ENCODE results near the gene DPEP2NB.
"Not testable (repeated sequence)": the region's sequence is repeated elsewhere in the genome, so short reads cannot be mapped to it uniquely, and the experiment has no call there.

The DPEP2NB gene

DNA sequence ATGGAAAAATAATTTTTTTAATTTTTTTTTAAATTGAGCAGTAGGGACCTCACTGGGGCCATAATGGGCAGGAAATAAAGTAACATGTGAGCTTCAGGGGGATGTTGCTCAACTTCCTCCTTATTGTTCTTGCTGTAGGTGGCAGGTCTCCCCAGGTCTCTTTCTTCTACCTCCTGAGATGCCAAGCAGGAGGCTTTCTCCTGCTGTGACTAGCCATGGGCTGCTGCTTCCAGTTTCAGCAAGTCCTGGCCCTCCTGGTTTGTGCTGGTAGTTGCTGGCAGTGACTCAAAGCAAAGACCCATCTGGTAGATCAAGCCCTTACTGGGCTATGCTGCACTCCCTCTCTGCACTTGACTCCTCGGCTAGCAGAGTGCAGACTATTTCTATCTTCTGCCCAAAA lies 2.3 kb downstream of the DPEP2NB start:
- DNase-seq (ENCODE audit: low spot score) = no peak

DNA sequence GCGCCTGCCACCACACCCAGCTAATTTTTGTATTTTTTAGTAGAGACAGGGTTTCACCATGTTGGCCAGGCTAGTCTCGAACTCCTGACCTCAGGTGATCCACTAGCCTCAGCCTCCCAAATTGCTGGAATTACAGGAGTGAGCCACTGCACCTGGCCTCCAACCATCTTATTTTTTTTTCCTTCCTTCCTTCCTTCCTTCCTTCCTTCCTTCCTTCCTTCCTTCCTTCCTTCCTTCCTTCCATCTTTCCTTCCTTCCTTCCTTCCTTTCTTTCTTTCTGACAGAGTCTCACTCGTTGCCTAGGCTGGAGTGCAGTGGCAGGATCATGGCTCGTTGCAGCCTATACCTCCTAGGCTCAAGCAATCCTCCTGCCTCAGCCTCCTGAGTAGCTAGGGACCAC lies 5.8 kb downstream of the DPEP2NB start:
- not testable (repeated sequence) for DNase-seq (ENCODE audit: low spot score)

DNA sequence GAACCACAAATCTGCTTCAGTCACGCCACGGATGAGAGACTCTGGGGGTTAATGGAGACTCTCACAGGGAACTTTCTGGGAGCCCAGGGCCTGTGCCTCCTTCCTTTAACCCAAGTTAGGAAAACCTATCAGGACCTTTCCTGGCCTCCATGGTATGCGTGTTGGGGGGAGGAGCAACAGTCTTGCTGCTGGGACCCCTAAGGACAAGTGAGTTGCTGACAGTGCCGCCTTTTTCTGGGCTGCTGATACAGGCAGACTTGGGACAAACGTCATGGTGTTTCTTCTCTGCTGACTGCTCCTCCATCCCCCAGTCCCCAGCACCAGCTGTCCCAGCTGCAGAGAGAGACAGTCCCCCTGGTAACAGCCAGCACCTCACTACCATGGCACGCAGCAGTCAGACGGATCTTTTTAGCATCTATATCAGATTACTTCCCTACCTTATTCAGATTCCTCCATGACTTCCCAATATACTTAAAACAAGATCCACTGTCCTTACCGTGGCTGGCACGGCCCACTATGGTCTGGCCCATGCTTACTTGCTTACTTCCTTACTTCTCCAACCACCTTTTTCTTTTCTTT lies 6.5 kb downstream of the DPEP2NB start:
- no peak for DNase-seq (ENCODE audit: low spot score)

DNA sequence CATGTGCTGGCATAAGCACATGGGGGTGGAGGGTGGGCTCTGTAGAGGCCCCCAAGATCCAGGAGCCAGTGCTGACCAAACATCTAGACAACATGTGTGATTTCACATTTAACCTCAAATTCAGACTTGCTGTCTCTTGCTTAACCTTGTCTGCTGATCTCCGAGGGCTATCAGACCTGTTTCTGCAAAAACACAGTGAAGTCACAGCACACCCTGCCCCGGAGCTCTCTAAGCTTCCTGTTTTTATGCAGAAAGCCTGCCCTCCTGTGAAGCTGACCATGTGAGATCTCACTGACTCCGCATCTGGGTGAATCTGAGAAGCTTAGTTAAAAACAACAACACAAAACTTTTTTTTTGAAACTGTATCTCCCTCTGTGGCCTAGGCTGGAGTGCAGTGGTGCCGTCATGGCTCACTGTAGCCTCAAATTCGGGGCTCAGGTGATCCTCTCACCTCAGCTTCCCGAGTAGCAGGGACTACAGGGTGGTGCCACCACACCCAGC lies 9.9 kb downstream of the DPEP2NB start:
- DNase-seq (ENCODE audit: low spot score) = no peak

DNA sequence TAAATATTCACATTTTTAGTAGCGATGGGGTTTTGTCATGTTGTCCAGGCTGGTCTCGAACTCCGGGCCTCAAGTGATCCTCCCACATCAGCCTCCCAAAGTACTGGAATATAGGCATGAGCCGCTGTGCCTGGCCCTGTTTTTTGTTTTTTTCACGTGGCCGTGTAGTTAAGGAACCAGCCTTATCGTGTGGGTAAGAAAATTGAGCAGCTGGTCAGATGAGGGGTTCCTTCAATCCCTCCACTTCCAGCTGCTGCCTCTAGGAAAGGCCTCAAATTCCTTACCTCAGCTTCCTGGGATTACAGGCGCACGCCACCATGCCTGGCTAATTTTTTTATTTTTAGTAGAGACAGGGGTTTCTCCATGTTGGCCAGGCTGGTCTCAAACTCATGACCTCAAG lies 10.5 kb downstream of the DPEP2NB start:
- no peak for DNase-seq (ENCODE audit: low spot score)

DNA sequence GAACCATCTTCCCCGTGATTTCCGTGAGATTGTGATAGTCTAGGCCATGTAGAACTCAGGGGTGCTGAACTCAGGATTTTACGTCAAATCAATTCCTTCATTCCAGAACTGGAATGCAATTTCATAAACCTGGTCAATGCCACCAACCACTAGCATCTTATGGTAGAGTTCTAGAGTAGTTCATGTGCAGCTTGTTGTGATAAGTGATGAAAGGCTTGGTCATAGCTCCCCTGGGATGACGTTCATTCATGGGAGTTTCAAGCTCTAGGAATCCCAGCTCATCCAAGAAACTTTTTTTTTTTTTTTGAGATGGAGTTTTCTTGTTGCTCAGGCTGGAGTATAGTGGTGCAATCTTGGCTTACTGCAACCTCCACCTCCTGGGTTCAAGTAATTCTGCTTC lies 12.7 kb downstream of the DPEP2NB start:
- DNase-seq (ENCODE audit: low spot score) = no peak

DNA sequence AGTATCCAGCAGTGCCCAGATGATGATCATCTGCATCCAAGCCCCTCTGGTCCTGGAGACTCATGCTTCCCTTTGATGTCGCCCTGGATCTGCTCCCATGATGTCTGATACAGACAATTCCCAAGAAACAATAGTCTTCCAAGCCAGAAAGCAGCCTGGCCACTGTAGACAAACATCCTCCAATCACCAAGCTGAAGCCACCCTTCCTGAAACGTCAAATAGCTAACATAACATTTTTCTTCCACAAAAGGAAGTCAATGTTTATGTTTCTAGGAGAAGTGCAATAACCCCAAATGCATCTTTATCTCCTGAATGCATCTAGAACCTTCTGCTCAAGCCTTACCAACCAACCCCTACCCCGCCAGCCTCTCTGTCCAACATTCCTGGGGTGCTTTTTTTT lies 15.3 kb downstream of the DPEP2NB start:
- no peak for DNase-seq (ENCODE audit: low spot score)

DNA sequence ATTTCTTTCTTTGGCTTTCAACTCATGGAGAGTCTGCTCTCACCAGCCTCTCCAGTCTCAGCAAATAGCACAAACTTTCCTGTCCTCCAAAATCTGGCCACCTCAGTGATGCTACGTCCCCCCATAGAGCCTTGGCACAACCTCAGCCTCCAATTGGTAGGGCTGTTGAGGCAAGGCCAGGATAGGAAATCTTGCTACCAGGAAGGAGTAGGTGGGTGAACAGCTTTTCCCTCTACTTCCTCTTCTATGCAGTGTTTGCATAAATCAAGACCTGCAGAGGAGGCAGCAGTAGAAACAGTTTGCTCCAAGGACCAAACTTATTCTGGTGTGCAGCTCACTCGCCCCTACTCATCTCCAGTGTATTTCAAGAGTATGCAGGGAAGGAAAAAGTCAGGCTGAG lies 15.7 kb downstream of the DPEP2NB start:
- no peak for DNase-seq (ENCODE audit: low spot score)

DNA sequence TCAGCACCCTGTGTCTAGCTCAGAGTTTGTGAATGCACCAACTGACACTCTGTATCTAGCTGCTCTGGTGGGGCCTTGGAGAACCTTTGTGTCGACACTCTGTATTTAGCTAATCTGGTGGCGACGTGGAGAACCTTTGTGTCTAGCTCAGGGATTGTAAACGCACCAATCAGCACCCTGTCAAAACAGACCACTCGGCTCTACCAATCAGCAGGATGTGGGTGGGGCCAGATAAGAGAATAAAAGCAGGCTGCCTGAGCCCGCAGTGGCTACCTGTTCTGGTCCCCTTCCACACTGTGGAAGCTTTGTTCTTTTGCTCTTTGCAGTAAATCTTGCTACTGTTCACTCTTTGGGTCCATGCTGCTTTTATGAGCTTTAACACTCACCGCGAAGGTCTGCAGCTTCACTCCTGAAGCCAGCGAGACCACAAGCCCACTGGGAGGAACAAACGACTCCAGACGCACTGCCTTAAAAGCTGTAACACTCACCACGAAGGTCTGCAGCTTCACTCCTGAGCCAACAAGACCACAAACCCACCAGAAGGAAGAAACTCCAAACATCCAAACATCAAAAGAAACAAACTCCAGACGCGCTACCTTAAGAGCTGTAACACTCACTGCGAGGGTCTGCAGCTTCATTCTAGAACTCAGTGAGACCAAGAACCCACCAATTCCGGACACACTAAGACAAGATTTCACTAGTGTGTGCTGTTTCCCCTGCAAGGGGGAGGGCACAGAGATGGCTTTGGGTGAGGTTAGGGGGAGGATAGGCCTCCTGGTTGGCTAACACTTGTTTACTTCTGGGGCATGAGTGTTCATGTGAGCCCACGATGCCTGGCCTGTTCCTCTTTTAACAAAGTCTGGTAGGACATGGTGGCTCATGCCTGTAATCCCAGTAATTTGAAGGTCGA lies 16.7 kb downstream of the DPEP2NB start, which contains the start of gene DPEP2:
TSS of gene DPEP2 (minus strand) at position 706 of the 910 bp plus-strand sequence. CDS start 6,272 bp downstream, outside the sequence.
- not testable (repeated sequence) for DNase-seq (ENCODE audit: low spot score)

DNA sequence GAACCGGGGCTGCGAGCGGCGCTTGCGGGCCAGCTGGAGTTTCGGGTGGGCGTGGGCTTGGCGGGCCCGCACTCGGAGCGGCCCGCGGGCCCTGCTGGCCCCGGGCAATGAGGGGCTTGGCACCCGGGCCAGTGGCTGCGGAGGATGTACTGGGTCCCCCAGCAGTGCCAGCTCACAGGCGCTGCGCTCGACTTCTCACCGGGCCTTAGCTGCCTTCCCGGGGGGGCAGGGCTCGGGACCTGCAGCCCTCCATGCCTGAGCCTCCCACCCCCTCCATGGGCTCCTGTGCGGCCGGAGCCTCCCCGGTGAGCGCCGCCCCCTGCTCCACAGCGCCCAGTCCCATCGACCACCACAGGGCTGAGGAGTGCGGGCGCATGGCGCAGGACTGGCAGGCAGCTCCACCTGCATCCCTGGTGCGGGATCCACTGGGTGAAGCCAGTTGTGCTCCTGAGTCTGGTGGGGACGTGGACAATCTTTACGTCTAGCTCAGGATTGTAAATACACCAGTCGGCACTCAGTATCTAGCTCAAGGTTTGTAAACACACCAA lies 17.4 kb downstream of the DPEP2NB start:
- not testable (repeated sequence) for DNase-seq (ENCODE audit: low spot score)

DNA sequence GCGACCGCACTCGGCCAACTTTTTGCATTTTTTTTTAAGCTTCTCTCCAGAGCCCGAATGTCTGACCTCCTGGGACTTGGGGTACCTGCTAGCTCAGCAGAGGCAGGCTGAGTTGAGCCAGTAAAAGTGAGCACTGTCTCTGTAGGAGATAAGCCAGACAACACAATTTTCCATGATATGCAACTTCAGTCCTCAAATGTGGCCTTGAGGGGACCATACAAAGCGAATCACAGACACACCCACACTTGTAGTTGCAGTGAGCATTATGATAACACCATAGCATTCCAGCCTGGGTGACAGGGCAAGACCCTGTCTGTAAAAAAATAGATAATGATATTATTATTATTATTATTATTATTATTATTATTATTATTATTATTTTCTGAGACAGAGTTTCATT lies 19.0 kb downstream of the DPEP2NB start:
- DNase-seq (ENCODE audit: low spot score) = no peak

DNA sequence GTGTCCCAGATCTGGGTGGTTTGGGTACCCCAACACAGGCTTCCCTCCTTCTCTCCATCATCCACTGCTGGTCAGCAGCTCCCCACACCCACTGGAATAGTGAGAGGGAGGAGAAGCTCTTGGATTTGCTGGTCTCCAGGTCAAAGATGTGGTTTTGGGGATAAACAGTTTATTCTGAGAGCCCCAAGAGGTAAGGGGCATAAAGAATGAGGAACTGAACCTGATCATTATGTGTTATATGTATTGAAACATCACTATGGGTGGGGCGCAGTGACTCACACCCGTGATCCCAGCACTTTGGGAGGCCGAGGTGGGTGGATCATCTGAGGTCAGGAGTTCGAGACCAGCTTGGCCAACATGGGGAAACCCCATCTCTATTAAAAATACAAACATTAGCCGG lies 20.3 kb downstream of the DPEP2NB start:
- no peak for DNase-seq (ENCODE audit: low spot score)

DNA sequence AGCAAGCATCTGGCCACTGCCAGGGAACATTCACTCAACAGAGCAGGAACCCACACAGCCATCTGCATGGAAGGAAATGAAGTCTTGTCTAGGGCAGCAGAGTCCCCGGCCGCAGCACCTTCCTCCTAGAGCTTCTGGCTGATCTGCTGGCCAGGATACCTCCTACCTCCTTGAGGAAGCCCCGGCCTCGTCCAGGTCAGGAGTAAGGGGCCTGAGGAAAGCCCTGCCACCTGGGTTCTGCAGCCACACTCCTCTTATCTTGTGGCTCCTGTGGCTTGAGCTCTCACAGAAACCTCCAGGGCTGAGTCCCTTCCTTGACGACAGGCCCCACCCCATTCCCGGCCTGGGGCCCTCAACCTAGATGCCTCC lies 21.7 kb downstream of the DPEP2NB start:
- DNase-seq (ENCODE audit: low spot score) = not testable (repeated sequence)

DNA sequence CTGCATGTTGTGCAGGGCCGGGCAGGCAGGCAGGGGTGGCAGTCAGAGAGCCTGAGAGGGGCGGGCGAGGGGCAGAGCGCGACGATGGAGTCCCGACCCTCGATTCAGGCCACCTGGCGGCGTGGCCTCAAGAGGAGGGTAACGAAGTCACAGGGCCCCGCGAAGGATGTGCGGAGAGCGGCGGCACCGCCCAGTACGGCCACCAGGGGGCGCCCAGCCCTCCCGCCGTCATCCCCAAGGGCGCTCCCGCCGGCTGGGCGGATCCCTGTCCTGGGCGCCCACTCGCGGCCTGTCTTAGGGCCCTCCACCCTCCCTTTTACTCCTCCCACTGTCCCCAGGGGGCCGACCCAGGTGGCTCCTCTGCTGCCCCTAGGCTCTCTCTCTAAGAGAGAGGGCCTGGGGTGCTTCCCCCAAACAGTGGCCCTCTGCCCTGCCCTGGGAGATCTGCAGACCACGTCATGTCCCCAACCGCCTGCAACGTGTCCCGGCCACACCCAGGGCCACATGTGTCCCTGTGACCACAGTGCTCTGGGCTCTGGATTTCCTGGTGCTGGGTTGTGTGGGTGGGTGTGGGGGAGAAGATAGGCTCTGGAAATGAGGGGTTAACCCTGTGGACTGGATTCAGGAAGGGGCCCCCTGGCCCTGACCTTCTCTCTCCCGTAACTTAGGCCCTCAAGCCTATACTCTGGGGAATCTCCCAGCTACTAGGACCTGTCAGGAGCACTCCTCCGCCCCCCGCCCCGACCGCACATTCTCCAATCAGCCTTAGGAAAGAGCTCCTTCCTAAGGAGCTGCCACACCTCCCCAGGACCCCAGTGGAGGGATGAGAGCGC lies 22.3 kb downstream of the DPEP2NB start:
- DNase-seq (ENCODE audit: low spot score) = peak; percentile 82

DNA sequence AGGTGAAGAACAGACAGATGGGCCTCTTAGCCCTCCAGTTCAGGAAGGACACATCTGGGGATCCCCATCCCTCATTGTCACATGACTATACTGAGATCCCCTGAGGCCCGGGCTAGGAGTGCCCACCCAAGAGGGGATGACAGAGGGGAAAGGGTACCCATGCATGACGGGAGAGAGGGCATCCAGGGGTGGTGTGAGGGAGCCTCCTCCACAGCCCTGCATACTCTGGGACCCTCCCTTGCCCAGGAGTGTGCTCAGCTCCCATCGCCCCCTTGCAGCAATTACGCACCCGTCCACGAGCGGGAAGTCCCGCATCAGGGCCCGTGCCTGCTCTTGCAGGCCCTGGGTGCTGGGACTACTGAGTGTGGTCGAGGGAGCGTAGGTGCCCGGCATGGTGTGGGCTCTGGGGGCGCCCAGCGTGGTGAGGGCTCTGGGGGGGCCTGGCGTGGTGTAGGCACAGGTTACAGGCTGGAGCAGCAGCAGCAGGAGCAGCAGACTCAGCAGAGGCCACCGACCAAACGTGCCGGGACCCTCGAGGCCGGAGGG lies 23.0 kb downstream of the DPEP2NB start:
- no peak for DNase-seq (ENCODE audit: low spot score)

DNA sequence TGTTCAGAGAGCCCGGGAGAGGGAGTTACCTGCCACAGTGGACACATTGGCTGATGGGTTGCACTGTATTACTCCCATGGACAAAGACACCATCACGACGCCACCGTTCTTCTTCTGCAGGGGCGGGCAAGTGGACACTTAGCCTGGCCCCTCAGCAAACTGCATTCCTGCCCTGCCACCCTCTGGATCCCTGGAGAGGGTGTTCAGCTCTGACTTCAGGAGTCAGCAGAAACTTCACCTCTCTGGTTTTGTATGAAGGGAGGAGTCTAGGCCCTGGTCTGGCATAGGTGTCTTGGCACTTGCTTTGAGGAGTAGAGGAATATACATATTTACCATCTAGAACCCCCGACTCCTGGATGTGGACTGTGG lies 25.7 kb downstream of the DPEP2NB start:
- DNase-seq (ENCODE audit: low spot score) = no peak

DNA sequence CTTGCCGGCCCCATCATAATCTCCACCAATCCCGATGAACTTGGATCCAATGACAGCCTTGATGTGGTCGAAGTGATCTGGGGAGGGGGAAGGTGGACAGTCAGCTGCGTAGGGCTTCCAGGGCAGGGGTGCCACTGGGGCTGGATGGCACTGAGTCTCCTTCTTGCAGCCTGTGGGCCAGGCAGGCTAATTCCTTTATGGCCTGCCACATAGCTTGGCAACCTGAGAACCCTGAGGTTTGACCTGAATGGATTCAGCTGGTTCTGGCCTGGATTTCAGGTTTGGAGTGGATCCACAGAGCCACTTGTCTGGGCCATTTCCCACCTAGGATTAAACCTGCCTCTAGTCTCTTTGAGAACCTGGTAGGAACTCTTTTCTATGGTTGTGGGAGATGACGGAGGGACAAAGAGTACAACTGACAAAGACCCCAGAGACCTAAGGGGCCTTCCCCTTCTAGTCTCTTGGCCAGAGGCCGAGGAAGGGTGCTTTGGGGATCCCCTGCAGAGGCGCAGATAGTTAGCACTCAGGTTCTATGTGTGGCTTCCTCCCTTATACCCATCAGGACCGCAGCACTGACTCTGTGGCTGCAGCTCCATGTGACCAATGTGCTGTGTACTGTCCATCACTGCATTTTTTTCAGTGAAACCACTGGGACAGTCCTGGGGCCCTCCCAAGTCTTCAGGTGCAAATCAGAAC lies 26.2 kb downstream of the DPEP2NB start:
- DNase-seq (ENCODE audit: low spot score) = no peak

DNA sequence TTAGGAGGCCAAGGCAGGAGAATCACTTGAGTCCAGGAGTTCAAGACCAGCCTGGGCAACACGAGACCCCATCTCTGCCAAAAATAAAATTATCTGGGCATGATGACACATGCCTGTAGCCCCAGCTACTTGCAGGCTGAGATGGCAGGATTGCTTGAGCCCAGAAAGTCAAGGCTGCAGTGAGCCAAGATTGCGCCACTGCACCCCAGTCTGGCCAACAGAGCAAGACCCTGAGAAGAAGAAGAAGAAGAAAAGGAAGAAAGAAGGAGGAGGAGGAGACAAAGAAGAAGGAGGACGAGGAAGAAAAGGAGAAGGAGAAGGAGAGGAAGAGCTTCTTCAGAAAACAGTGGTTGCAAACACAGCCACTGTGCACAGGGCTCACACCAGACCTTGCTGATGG lies 27.0 kb downstream of the DPEP2NB start:
- DNase-seq (ENCODE audit: low spot score) = no peak

DNA sequence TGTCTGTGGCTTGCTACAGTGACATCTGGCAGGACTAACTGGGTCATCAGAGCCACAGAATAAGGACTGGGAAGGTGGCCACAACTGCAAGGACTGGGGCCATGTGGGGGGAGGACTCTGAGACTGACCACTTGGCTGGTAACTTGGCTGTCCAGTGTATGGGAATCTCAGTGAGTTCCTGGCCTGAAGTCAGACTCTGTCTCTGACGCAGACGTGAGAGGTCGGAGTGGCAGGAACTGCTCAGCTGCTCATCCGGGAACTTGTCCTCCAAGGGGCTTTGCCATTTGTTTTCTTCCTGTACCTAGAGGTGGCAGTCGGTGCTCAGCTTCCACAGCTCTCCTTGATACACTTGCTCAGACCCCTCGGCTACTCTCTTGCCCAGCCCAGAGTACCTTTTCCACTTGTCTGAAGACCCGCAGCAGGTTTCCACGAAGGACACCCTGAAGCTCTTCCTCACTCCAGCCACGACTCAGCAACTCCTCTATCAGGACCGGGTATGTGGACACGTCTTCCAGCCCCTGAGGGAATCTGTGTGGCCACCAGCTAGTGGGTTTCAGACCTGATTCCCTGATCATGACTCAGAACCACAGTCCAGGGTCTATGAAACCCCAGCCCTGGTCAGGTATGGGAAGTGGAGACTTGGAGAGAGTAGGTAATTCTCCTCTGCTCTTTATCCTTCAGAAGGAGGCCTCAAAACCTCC lies 28.1 kb downstream of the DPEP2NB start:
- no peak for DNase-seq (ENCODE audit: low spot score)

DNA sequence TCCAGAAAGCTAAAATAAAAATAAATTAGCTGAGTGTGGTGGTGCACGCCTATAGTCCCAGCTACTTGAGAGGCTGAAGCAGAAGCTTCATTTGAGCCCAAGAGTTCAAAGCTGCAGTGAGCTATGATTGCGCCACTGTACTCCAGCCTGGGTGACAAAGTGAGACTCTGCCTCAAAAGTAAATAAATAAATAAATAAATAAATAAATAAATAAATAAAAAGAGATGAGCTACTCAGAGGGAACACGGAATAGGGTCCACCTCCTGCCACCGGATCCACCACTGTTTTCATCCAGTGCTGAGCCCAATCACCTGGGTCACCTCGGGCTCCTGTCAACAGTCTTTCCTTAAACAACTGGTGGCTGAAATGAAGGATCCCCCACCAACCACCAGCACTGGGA lies 28.8 kb downstream of the DPEP2NB start:
- no peak for DNase-seq (ENCODE audit: low spot score)

Measured in LoVo (cell line).